IMR-90 (cell line): ENCODE data around the gene AMACR. TPM values are rescaled to one million over a fixed set of nuclear protein-coding genes. Genes with fewer than 3 reads are reported as not detected.

Experiments
- ATAC-seq: fragments of 200-7000 bp; cut with Tn5 transposase; 2 replicates; pipeline ENCODE4 v1.9.1; 2020; ENCODE audit warnings: low read depth, mild to moderate bottlenecking, moderate library complexity
- BruUV-seq: library from RNA; stranded (reverse); fragments of 400-500 nt; replicated peaks from 2 replicates; lab custom pipeline; 2021; lab: Mats Ljungman, UMichigan
- CTCF ChIA-PET: fragments of 300-600 bp; formaldehyde crosslinking; extraction: SDS; loops from one replicate; lab custom pipeline; 2021; ENCODE audit warnings: antibody characterized with exemption; lab: Yijun Ruan, JAX
- POLR2A ChIA-PET: fragments of 300-600 bp; sonication (Branson Sonifier 250); formaldehyde crosslinking; loops from one replicate; lab custom pipeline; 2022; ENCODE audit warnings: antibody characterized with exemption; ENCODE audit not compliant: unreplicated experiment; lab: Charles Lee
- DNase-seq: peaks from one replicate; pipeline ENCODE4 v3.0.0; 2013
- H2AFZ ChIP-seq: replicated peaks from 2 replicates; pipeline ENCODE3; 2013; ENCODE audit warnings: low read length, mild to moderate bottlenecking; ENCODE audit not compliant: poor library complexity
- H2AK5ac ChIP-seq: 2 replicates; pipeline ENCODE4 v1.6.1; 2013; ENCODE audit warnings: low read depth, low read length, inconsistent platforms
- H2AK9ac ChIP-seq: replicated peaks from 2 replicates; pipeline ENCODE3; 2013; ENCODE audit warnings: mild to moderate bottlenecking, low read depth, low read length, moderate library complexity; ENCODE audit not compliant: poor library complexity
- H2BK120ac ChIP-seq: 2 replicates; pipeline ENCODE4 v1.6.1; 2013; ENCODE audit warnings: low read depth, low read length, inconsistent platforms
- H2BK15ac ChIP-seq: 3 replicates; pipeline ENCODE4 v1.6.1; 2013; ENCODE audit warnings: low read depth, low read length, inconsistent platforms
- H2BK20ac ChIP-seq: 2 replicates; pipeline ENCODE4 v1.6.1; 2013; ENCODE audit warnings: low read depth, mild to moderate bottlenecking, inconsistent platforms, low read length, moderate library complexity
- H2BK5ac ChIP-seq: 2 replicates; pipeline ENCODE4 v1.6.1; 2013; ENCODE audit warnings: mild to moderate bottlenecking, low read depth, low read length, inconsistent platforms; ENCODE audit not compliant: poor library complexity, severe bottlenecking
- H3K14ac ChIP-seq: replicated peaks from 2 replicates; pipeline ENCODE4 v1.6.1; 2013; ENCODE audit warnings: low read depth, low read length, inconsistent platforms
- H3K18ac ChIP-seq: 2 replicates; pipeline ENCODE4 v1.6.1; 2013; ENCODE audit warnings: low read depth, low read length, control low read depth
- H3K23ac ChIP-seq: 2 replicates; pipeline ENCODE4 v1.6.1; 2013; ENCODE audit warnings: low read depth, low read length, inconsistent platforms
- H3K27ac ChIP-seq: 2 replicates; pipeline ENCODE4 v1.5.1; 2013; ENCODE audit warnings: mild to moderate bottlenecking, control low read depth, low read length; ENCODE audit not compliant: insufficient read depth
- H3K27me3 ChIP-seq: 2 replicates; pipeline ENCODE4 v1.6.1; 2013; ENCODE audit warnings: low read length; ENCODE audit not compliant: control insufficient read depth, insufficient read depth
- H3K36me3 ChIP-seq: 2 replicates; pipeline ENCODE4 v1.6.1; 2013; ENCODE audit warnings: low read length, mixed read lengths; ENCODE audit not compliant: control insufficient read depth, insufficient read depth
- H3K4ac ChIP-seq: 2 replicates; pipeline ENCODE4 v1.6.1; 2013; ENCODE audit warnings: low read depth, low read length, inconsistent platforms
- H3K4me1 ChIP-seq: 2 replicates; pipeline ENCODE4 v1.6.1; 2013; ENCODE audit warnings: low read length, mixed read lengths; ENCODE audit not compliant: control insufficient read depth, insufficient read depth
- H3K4me2 ChIP-seq: 2 replicates; pipeline ENCODE4 v1.6.1; 2013; ENCODE audit warnings: low read depth, mild to moderate bottlenecking, control low read depth, low read length, moderate library complexity
- H3K4me3 ChIP-seq: 2 replicates; pipeline ENCODE4 v1.5.1; 2013; ENCODE audit warnings: low read depth, mild to moderate bottlenecking, control low read depth, low read length, moderate library complexity; ENCODE audit not compliant: insufficient read depth
- H3K56ac ChIP-seq: 2 replicates; pipeline ENCODE4 v1.6.1; 2013; ENCODE audit warnings: low read length, inconsistent platforms; ENCODE audit not compliant: insufficient read depth; ENCODE audit errors: extremely low read depth
- H3K79me1 ChIP-seq, 2 experiments: 2 replicates each; pipeline ENCODE4 v1.6.1; 2013; ENCODE audit warnings: low read length in 2 of 2, inconsistent platforms in 1 of 2, low read depth in 1 of 2
- H3K9ac ChIP-seq: 2 replicates; pipeline ENCODE4 v1.6.1; 2013; ENCODE audit warnings: low read depth, low read length, control low read depth
- H3K9me1 ChIP-seq: 2 replicates; pipeline ENCODE4 v1.6.1; 2013; ENCODE audit warnings: low read length, inconsistent platforms; ENCODE audit not compliant: insufficient read depth
- H3K9me3 ChIP-seq: 2 replicates; pipeline ENCODE4 v1.6.1; 2013; ENCODE audit warnings: low read length; ENCODE audit not compliant: control insufficient read depth, insufficient read depth
- H4K20me1 ChIP-seq: 2 replicates; pipeline ENCODE4 v1.6.1; 2013; ENCODE audit warnings: low read length, inconsistent platforms; ENCODE audit not compliant: insufficient read depth
- H4K5ac ChIP-seq: 2 replicates; pipeline ENCODE4 v1.6.1; 2013; ENCODE audit warnings: mild to moderate bottlenecking, low read depth, low read length, control low read depth
- H4K8ac ChIP-seq, 2 experiments: 2 replicates each; pipeline ENCODE4 v1.6.1; 2013; ENCODE audit warnings: low read depth in 2 of 2, low read length in 2 of 2, control low read depth in 1 of 2, inconsistent platforms in 1 of 2
- H4K91ac ChIP-seq: 2 replicates; pipeline ENCODE4 v1.6.1; 2013; ENCODE audit warnings: low read depth, low read length, inconsistent platforms; ENCODE audit not compliant: insufficient read depth
- CTCF ChIP-seq: conservative IDR thresholded peaks from 2 replicates; pipeline ENCODE4 v1.5.1; 2012; ENCODE audit warnings: mild to moderate bottlenecking, low read depth, low read length, improper control_type of control experiment
- POLR2A ChIP-seq: IDR thresholded peaks from 2 replicates; pipeline ENCODE4 v1.6.1; 2012; ENCODE audit warnings: mild to moderate bottlenecking, low read depth, low read length
- RAD21 ChIP-seq: IDR thresholded peaks from 2 replicates; pipeline ENCODE4 v1.6.1; 2012; ENCODE audit warnings: low read length, improper control_type of control experiment
- RFX5 ChIP-seq: IDR thresholded peaks from 2 replicates; pipeline ENCODE4 v1.8.0; 2012; ENCODE audit warnings: low read depth, mild to moderate bottlenecking, low read length, moderate library complexity
- SMC3 ChIP-seq: fragments of 150-350 bp; IDR thresholded peaks from 2 replicates; pipeline ENCODE4 v1.6.1; 2016; ENCODE audit warnings: low read depth, mild to moderate bottlenecking, antibody characterized with exemption, low read length, moderate library complexity
- USF2 ChIP-seq: fragments of 150-350 bp; IDR thresholded peaks from 2 replicates; pipeline ENCODE4 v1.6.1; 2017; ENCODE audit warnings: mild to moderate bottlenecking, antibody characterized with exemption, low read length, low read depth
- WGBS, 2 experiments: methylation state at CpG; one replicate each; pipeline versions ENCODE4 v1.1.5 to v1.1.7; 2013; ENCODE audit warnings: missing lambda C conversion rate in 2 of 2; ENCODE audit not compliant: insufficient read length in 1 of 2; ENCODE audit errors: extremely low coverage in 2 of 2; 5-methylcytosine and 5-hydroxymethylcytosine counted together
- dilution Hi-C: fragments of 300-500 bp; cut with HindIII; formaldehyde crosslinking; loops from one replicate; pipeline ENCODE4 v1.14.3; 2018; ENCODE audit warnings: low sequenced_read_pairs; ENCODE audit not compliant: unreplicated experiment
- in situ Hi-C: fragments of 300-500 bp; cut with MboI; formaldehyde crosslinking; loops from 3 replicates; pipeline ENCODE4 v1.14.3; 2019; ENCODE audit warnings: low sequenced_read_pairs, inconsistent platforms, mixed read lengths
- intact Hi-C: fragments of 100-400 bp; cut with micrococcal nuclease; formaldehyde crosslinking; loops from 2 replicates; pipeline ENCODE4 v1.10.0; 2022
- polyA plus RNA-seq, 3 experiments: library from polyadenylated mRNA; depleted of rRNA; stranded (reverse); fragments of >200 nt; gene quantifications; 2 replicates each; pipeline ENCODE4 v1.2.3, GENCODE V29; 2012; ENCODE audit warnings: low replicate concordance in 1 of 3
- total RNA-seq: library from RNA; depleted of rRNA; stranded (reverse); fragments of >200 nt; gene quantifications from 2 replicates; pipeline ENCODE4 v1.2.3, GENCODE V29; 2012

Gene AMACR
- total and polyA plus RNA-seq, 2 of the 4 experiments (the other 2 are of a cell fraction): 8.2 to 12.9 TPM

GRCh38 chr5:34020726-34021125 lies 12.9 kb upstream of the AMACR start:
- Histone ChIP-seq H2BK120ac (no peak overlapping the region), H2AFZ (no peak overlapping the region), H3K14ac (no peak overlapping the region), H3K79me1 (no peaks in the 10 kb centered on the region), H3K4me2 (no peak overlapping the region), H4K91ac (no peak overlapping the region), H3K4ac (no peak overlapping the region), H3K27ac (no peak overlapping the region), H3K18ac (no peak overlapping the region), H3K9me1 (no peaks in the 10 kb centered on the region), H4K5ac (no peak overlapping the region), H3K36me3 (no peaks in the 10 kb centered on the region), H2BK15ac (no peak overlapping the region), H3K4me3 (no peak overlapping the region), H4K20me1 (no peaks in the 10 kb centered on the region), H3K23ac (no peak overlapping the region), H2AK5ac (no peak overlapping the region), H2BK5ac (no peak overlapping the region), H2AK9ac (no peak overlapping the region), H3K9me3 (no peaks in the 10 kb centered on the region), H3K56ac (no peak overlapping the region), H3K9ac (no peak overlapping the region), H3K4me1 (peaks cover 8% of the 10 kb centered on the region; the same call in 1 of the 2 replicates), H2BK20ac (no peak overlapping the region), H4K8ac (no peak overlapping the region), H3K27me3 (no peaks in the 10 kb centered on the region)
- intact Hi-C loops (no loop called here), dilution Hi-C loops (no loop called here), in situ Hi-C loops (no loop called here)
- ChIA-PET CTCF (no interaction called here), POLR2A (no interaction called here)
- no peak for ATAC-seq
- TF ChIP-seq RFX5 (no peak), SMC3 (no peak), USF2 (no peak), RAD21 (no peak), POLR2A (no peak), CTCF (no peak)
- no TSS peak for BruUV-seq
- no CpG with 5 or more reads among the region's 1 CpG for WGBS, 2 experiments
- DNase-seq: no peak
